PC-9 (cell line): ENCODE data around the gene SANBR. TPM values are rescaled to one million over a fixed set of nuclear protein-coding genes. Genes with fewer than 3 reads are reported as not detected.

Experiments
- BruUV-seq: library from RNA; stranded (reverse); fragments of 400-500 nt; replicated peaks from 2 replicates; lab custom pipeline; 2021; lab: Mats Ljungman, UMichigan
- CTCF ChIA-PET: fragments of 300-600 bp; sonication (Branson Sonifier 250); formaldehyde crosslinking; loops from one replicate; lab custom pipeline; 2022; ENCODE audit warnings: antibody characterized with exemption; lab: Charles Lee
- POLR2A ChIA-PET: fragments of 300-600 bp; sonication (Branson Sonifier 250); formaldehyde crosslinking; loops from one replicate; lab custom pipeline; 2022; ENCODE audit warnings: antibody characterized with exemption; ENCODE audit not compliant: unreplicated experiment; lab: Charles Lee
- DNase-seq, 2 experiments: peaks; one replicate each; pipeline versions ENCODE4 v3.0.0 to v3.0.0-alpha.2; 2015 to 2022; ENCODE audit warnings: mixed read lengths in 1 of 2
- H2AFZ ChIP-seq: fragments of 200-600 bp; sonication (generic); 2 replicates; pipeline ENCODE4 v1.8.1; 2017; ENCODE audit warnings: antibody characterized with exemption
- H3F3A ChIP-seq: fragments of 200-600 bp; sonication (generic); 2 replicates; pipeline ENCODE4 v1.8.1; 2017; ENCODE audit warnings: antibody characterized with exemption, mild to moderate bottlenecking, low read depth; ENCODE audit not compliant: insufficient read depth
- H3K27ac ChIP-seq: fragments of 200-600 bp; sonication (generic); 2 replicates; pipeline ENCODE4 v1.6.1; 2016; ENCODE audit warnings: mixed run types
- H3K27me3 ChIP-seq: fragments of 200-600 bp; sonication (generic); 2 replicates; pipeline ENCODE4 v1.6.1; 2016; ENCODE audit warnings: low read depth, mixed run types; ENCODE audit not compliant: insufficient read depth
- H3K36me3 ChIP-seq: fragments of 200-600 bp; sonication (generic); 2 replicates; pipeline ENCODE4 v1.6.1; 2016; ENCODE audit warnings: low read depth, mixed run types
- H3K4me1 ChIP-seq: fragments of 200-600 bp; sonication (generic); replicated peaks from 2 replicates; pipeline ENCODE4 v1.6.1; 2016; ENCODE audit warnings: mixed run types; ENCODE audit not compliant: insufficient read depth
- H3K4me2 ChIP-seq: fragments of 200-600 bp; sonication (generic); 2 replicates; pipeline ENCODE4 v1.6.1; 2017; ENCODE audit warnings: mixed run types
- H3K4me3 ChIP-seq: fragments of 200-600 bp; sonication (generic); 2 replicates; pipeline ENCODE4 v1.6.1; 2016; ENCODE audit warnings: mixed run types
- H3K79me2 ChIP-seq: fragments of 200-600 bp; sonication (generic); 2 replicates; pipeline ENCODE4 v1.6.1; 2017; ENCODE audit warnings: low read depth, mixed run types
- H3K9me2 ChIP-seq: fragments of 200-600 bp; sonication (generic); 2 replicates; pipeline ENCODE4 v1.8.1; 2017; ENCODE audit warnings: mild to moderate bottlenecking; ENCODE audit not compliant: insufficient read depth
- H3K9me3 ChIP-seq: fragments of 200-600 bp; sonication (generic); 2 replicates; pipeline ENCODE4 v1.8.1; 2016; ENCODE audit warnings: low read depth; ENCODE audit not compliant: insufficient read depth
- H4K20me1 ChIP-seq: fragments of 200-600 bp; sonication (generic); 2 replicates; pipeline ENCODE4 v1.8.1; 2017; ENCODE audit not compliant: insufficient read depth
- CTCF ChIP-seq: fragments of 200-600 bp; sonication (generic); conservative IDR thresholded peaks from 2 replicates; pipeline ENCODE4 v1.6.1; 2017; ENCODE audit warnings: mixed run types, antibody characterized with exemption, mild to moderate bottlenecking, moderate library complexity
- EZH2 ChIP-seq: fragments of 200-600 bp; sonication (generic); IDR thresholded peaks from 2 replicates; pipeline ENCODE4 v1.8.0; 2017; ENCODE audit warnings: antibody characterized with exemption, low read depth
- intact Hi-C: fragments of 100-400 bp; cut with micrococcal nuclease; formaldehyde crosslinking; loops from one replicate; pipeline ENCODE4 v1.10.0; 2022; ENCODE audit not compliant: unreplicated experiment
- total RNA-seq: library from RNA; stranded (reverse); gene quantifications from 2 replicates; pipeline ENCODE4 v1.2.3, GENCODE V29; 2021

The SANBR gene
- total RNA-seq, 1 experiment from 2014 or later, result 12.6 TPM

DNA sequence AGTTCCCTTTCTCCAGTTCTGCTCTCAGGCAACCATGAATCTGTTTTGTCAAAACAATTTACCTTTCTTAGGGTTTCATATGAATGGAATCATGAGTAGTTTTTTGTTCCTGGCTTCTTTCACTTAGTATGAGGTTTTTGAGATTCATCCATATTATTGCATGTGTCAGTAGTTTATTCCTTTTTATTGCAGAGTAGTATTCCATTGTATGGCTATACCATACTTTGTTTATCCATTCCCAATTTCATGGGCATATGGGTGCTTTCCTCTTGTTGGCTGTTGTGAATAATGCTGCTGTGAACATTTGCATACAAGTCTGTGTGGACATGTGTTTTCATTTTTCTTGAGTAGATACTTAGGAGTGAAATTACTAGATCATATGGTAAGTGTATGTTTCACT is 46.0 kb downstream of the SANBR start:
- Histone ChIP-seq H4K20me1 (no peaks in the 10 kb centered on the region), H3K4me3 (no peak overlapping the region), H3K9me2 (no peaks in the 10 kb centered on the region), H3K4me2 (no peak overlapping the region), H3K79me2 (no peaks in the 10 kb centered on the region), H3F3A (peaks cover 15% of the 10 kb centered on the region; the same call in 1 of the 2 replicates), H3K9me3 (no peaks in the 10 kb centered on the region), H2AFZ (no peak overlapping the region), H3K4me1 (peaks cover 19% of the 10 kb centered on the region), H3K27me3 (no peaks in the 10 kb centered on the region), H3K36me3 (no peaks in the 10 kb centered on the region), H3K27ac (no peak overlapping the region)
- intact Hi-C loops, result no loop called here
- ChIA-PET CTCF (no interaction called here), POLR2A (no interaction called here)
- no TSS peak for BruUV-seq
- TF ChIP-seq CTCF (no peak), EZH2 (no peak)
- DNase-seq, result no peak

DNA sequence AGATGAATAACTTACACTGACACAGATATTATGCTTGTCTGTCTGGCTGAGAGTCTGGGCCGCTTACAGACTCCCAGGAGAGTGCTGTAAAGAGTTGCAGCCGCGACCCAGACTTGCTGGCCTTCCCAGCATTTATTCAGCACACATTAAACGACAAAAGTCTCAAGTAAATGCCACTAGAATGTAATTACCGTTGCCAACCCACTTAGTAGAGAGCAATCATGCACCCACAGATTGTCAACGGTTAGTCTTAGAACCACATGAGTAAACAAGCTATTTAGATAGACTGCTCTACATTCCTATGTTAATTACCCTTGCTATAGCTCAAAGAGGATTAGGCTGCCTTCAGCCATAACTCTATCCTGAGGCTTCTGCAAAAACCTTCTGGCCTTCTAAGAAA is 48.5 kb downstream of the SANBR start:
- Histone ChIP-seq H3K36me3 (no peaks in the 10 kb centered on the region), H3K4me3 (no peak overlapping the region), H3K4me1 (peaks cover 13% of the 10 kb centered on the region), H3K27me3 (no peaks in the 10 kb centered on the region), H3K9me2 (no peaks in the 10 kb centered on the region), H3K79me2 (no peaks in the 10 kb centered on the region), H3K27ac (no peak overlapping the region), H4K20me1 (no peaks in the 10 kb centered on the region), H2AFZ (no peak overlapping the region), H3K4me2 (no peak overlapping the region), H3F3A (peaks cover 7% of the 10 kb centered on the region; the same call in 1 of the 2 replicates), H3K9me3 (no peaks in the 10 kb centered on the region)
- no TSS peak for BruUV-seq
- DNase-seq, result no peak
- TF ChIP-seq CTCF (no peak), EZH2 (no peak)
- CTCF ChIA-PET, result no interaction called here
- POLR2A ChIA-PET, result no interaction called here
- intact Hi-C loops, result no loop called here

Other genes starting within 250 kb of the SANBR start
- 12.5 and 13.3 TPM in 2 replicates for gene REL, start 184.3 kb upstream of the SANBR start, total RNA-seq
- gene PEX13, start 48.2 kb upstream of the SANBR start, total RNA-seq, result 28.4 and 32.4 TPM in 2 replicates
- gene PUS10, start 47.6 kb upstream of the SANBR start, total RNA-seq, result 4.5 and 5.1 TPM in 2 replicates
- gene C2orf74, start 96.3 kb downstream of the SANBR start, total RNA-seq, result 19.2 and 22.6 TPM in 2 replicates